HAP-1 (cell line): ENCODE data around the gene CLINT1.

Source experiments
- DNase-seq, 2 experiments: peaks; one replicate each; pipeline ENCODE4 v3.0.0-alpha.2; 2016 to 2020; ENCODE audit warnings: low spot score in 2 of 2
- H3K27me3 ChIP-seq: fragments of 250-450 bp; sonication (Bioruptor Pico); 2 replicates; pipeline ENCODE4 v1.5.1; 2020; ENCODE audit warnings: low read depth, mild to moderate bottlenecking, moderate library complexity
- H3K36me3 ChIP-seq: fragments of 250-450 bp; sonication (Bioruptor Pico); replicated peaks from 2 replicates; pipeline ENCODE4 v1.5.1; 2020; ENCODE audit warnings: mild to moderate bottlenecking
- H3K4me1 ChIP-seq: fragments of 250-450 bp; sonication (Bioruptor Pico); 2 replicates; pipeline ENCODE4 v1.5.1; 2020; ENCODE audit warnings: mild to moderate bottlenecking
- H3K4me3 ChIP-seq: fragments of 250-450 bp; sonication (Bioruptor Pico); 2 replicates; pipeline ENCODE4 v1.5.1; 2020; ENCODE audit warnings: mild to moderate bottlenecking, moderate library complexity
- H3K9me3 ChIP-seq: fragments of 250-450 bp; sonication (Bioruptor Pico); 2 replicates; pipeline ENCODE4 v1.5.1; 2020; ENCODE audit warnings: mild to moderate bottlenecking, moderate library complexity
- in situ Hi-C: fragments of 300-500 bp; cut with MboI; formaldehyde crosslinking; loops from 3 replicates; pipeline ENCODE4 v1.14.3; 2020; ENCODE audit warnings: low sequenced_read_pairs, inconsistent platforms, mixed read lengths

Gene CLINT1

GRCh38 chr5:157785801-157786200 is 73.1 kb downstream of the CLINT1 start:
- H3K27me3 ChIP-seq, result no peaks in the 10 kb centered on the region
- in situ Hi-C loops, result no loop called here

GRCh38 chr5:157779221-157779620 is 79.7 kb downstream of the CLINT1 start:
- H3K9me3 ChIP-seq, result no peaks in the 10 kb centered on the region
- no peaks in the 10 kb centered on the region for H3K4me1 ChIP-seq
- no peaks in the 10 kb centered on the region for H3K27me3 ChIP-seq
- H3K36me3 ChIP-seq, result no peaks in the 10 kb centered on the region
- no peak for DNase-seq
- in situ Hi-C loops, result no loop called here
- no peak overlapping the region for H3K4me3 ChIP-seq

More at GRCh38 chr5:157785801-157786200, 73.1 kb downstream of the CLINT1 start:
- no peak for DNase-seq
- Histone ChIP-seq H3K4me1 (no peaks in the 10 kb centered on the region; the same call in 1 of the 2 replicates), H3K36me3 (peaks cover 12% of the 10 kb centered on the region), H3K9me3 (no peaks in the 10 kb centered on the region), H3K4me3 (no peak overlapping the region)

GRCh38 chr5:157778121-157778805 is 80.7 kb downstream of the CLINT1 start:
- H3K4me1 ChIP-seq, result no peaks in the 10 kb centered on the region
- H3K27me3 ChIP-seq, result no peaks in the 10 kb centered on the region
- in situ Hi-C loops, result no loop called here
- H3K36me3 ChIP-seq, result no peaks in the 10 kb centered on the region
- no peak for DNase-seq
- no peak overlapping the region for H3K4me3 ChIP-seq
- no peaks in the 10 kb centered on the region for H3K9me3 ChIP-seq

GRCh38 chr5:157772127-157772526 is 86.8 kb downstream of the CLINT1 start:
- DNase-seq, result no peak
- no peaks in the 10 kb centered on the region for H3K36me3 ChIP-seq
- in situ Hi-C loops, result no loop called here
- no peaks in the 10 kb centered on the region for H3K27me3 ChIP-seq
- H3K4me1 ChIP-seq, result no peaks in the 10 kb centered on the region
- H3K9me3 ChIP-seq, result no peaks in the 10 kb centered on the region
- no peak overlapping the region for H3K4me3 ChIP-seq

GRCh38 chr5:157770665-157771064 is 88.3 kb downstream of the CLINT1 start:
- no peaks in the 10 kb centered on the region for H3K27me3 ChIP-seq
- no peaks in the 10 kb centered on the region for H3K4me1 ChIP-seq
- H3K4me3 ChIP-seq, result no peak overlapping the region
- DNase-seq, result no peak
- no peaks in the 10 kb centered on the region for H3K36me3 ChIP-seq
- in situ Hi-C loops, result no loop called here
- H3K9me3 ChIP-seq, result no peaks in the 10 kb centered on the region

GRCh38 chr5:157767689-157768088 is 91.3 kb downstream of the CLINT1 start:
- DNase-seq, result no peak
- H3K9me3 ChIP-seq, result no peaks in the 10 kb centered on the region
- H3K27me3 ChIP-seq, result no peaks in the 10 kb centered on the region
- no peak overlapping the region for H3K4me3 ChIP-seq
- H3K36me3 ChIP-seq, result no peaks in the 10 kb centered on the region
- no peaks in the 10 kb centered on the region for H3K4me1 ChIP-seq
- in situ Hi-C loops, result no loop called here

GRCh38 chr5:157766902-157767301 is 92.0 kb downstream of the CLINT1 start:
- DNase-seq, result no peak
- in situ Hi-C loops, result no loop called here
- no peaks in the 10 kb centered on the region for H3K27me3 ChIP-seq
- no peaks in the 10 kb centered on the region for H3K36me3 ChIP-seq
- H3K4me1 ChIP-seq, result no peaks in the 10 kb centered on the region
- H3K4me3 ChIP-seq, result no peak overlapping the region
- H3K9me3 ChIP-seq, result no peaks in the 10 kb centered on the region

- no peaks in the 10 kb centered on the region for H3K36me3 ChIP-seq
- H3K27me3 ChIP-seq, result no peaks in the 10 kb centered on the region
- no peaks in the 10 kb centered on the region for H3K4me1 ChIP-seq
- no peak overlapping the region for H3K4me3 ChIP-seq
- no peaks in the 10 kb centered on the region for H3K9me3 ChIP-seq
- no peak for DNase-seq
- in situ Hi-C loops, result no loop called here
Observed at GRCh38 chr5:157766442-157766841, 92.5 kb downstream of the CLINT1 start.

- no peaks in the 10 kb centered on the region for H3K9me3 ChIP-seq
- no peak for DNase-seq
- in situ Hi-C loops, result no loop called here
- peaks cover 4% of the 10 kb centered on the region for H3K36me3 ChIP-seq
- H3K27me3 ChIP-seq, result no peaks in the 10 kb centered on the region
- no peak overlapping the region for H3K4me3 ChIP-seq
- H3K4me1 ChIP-seq, result no peaks in the 10 kb centered on the region
Observed at GRCh38 chr5:157764531-157764930, 94.4 kb downstream of the CLINT1 start.

GRCh38 chr5:157761690-157762621 is 97.0 kb downstream of the CLINT1 start:
- no peaks in the 10 kb centered on the region for H3K27me3 ChIP-seq

GRCh38 chr5:157758706-157759105 is 100.2 kb downstream of the CLINT1 start:
- Histone ChIP-seq H3K36me3 (peaks cover 22% of the 10 kb centered on the region), H3K4me1 (no peaks in the 10 kb centered on the region), H3K9me3 (no peaks in the 10 kb centered on the region), H3K4me3 (no peak overlapping the region), H3K27me3 (no peaks in the 10 kb centered on the region)
- no peak for DNase-seq
- in situ Hi-C loops, result no loop called here

More at GRCh38 chr5:157761690-157762621, 97.0 kb downstream of the CLINT1 start:
- peak; percentile 45 to 74 for DNase-seq
- Histone ChIP-seq H3K9me3 (no peaks in the 10 kb centered on the region), H3K4me3 (no peak overlapping the region), H3K36me3 (peaks cover 4% of the 10 kb centered on the region), H3K4me1 (no peaks in the 10 kb centered on the region)
- in situ Hi-C loops, result no loop called here

- no peak overlapping the region for H3K4me3 ChIP-seq
- H3K27me3 ChIP-seq, result no peaks in the 10 kb centered on the region
- H3K4me1 ChIP-seq, result no peaks in the 10 kb centered on the region
- no peaks in the 10 kb centered on the region for H3K9me3 ChIP-seq
- peaks cover 40% of the 10 kb centered on the region for H3K36me3 ChIP-seq
- in situ Hi-C loops, result no loop called here
- DNase-seq, result no peak
Observed at GRCh38 chr5:157756122-157756521, 102.8 kb downstream of the CLINT1 start.

GRCh38 chr5:157750320-157750719 is 108.6 kb downstream of the CLINT1 start:
- in situ Hi-C loops, result no loop called here
- 0 out of 2 replicates have a peak, but pooled peaks cover under 1% of the 10 kb centered on the region for H3K4me1 ChIP-seq
- H3K36me3 ChIP-seq, result peaks cover 30% of the 10 kb centered on the region
- no peak overlapping the region for H3K4me3 ChIP-seq
- no peaks in the 10 kb centered on the region for H3K9me3 ChIP-seq
- DNase-seq, result no peak
- no peaks in the 10 kb centered on the region for H3K27me3 ChIP-seq

- Histone ChIP-seq H3K4me1 (peaks cover 10% of the 10 kb centered on the region), H3K36me3 (peaks cover 23% of the 10 kb centered on the region), H3K4me3 (no peak overlapping the region), H3K27me3 (no peaks in the 10 kb centered on the region), H3K9me3 (no peaks in the 10 kb centered on the region)
- no peak for DNase-seq
- in situ Hi-C loops, result no loop called here
Observed at GRCh38 chr5:157749462-157749799, 109.5 kb downstream of the CLINT1 start.
